HG03575 (cell line): ENCODE measurements around the gene TMEM106C.

ENCODE experiments used
- ATAC-seq: cut with Tn5 transposase; IDR thresholded peaks from one replicate; pipeline ENCODE4 v1.9.1; 2021; ENCODE audit not compliant: unreplicated experiment, insufficient number of reproducible peaks, low FRiP score; ENCODE audit errors: extremely low read depth

The TMEM106C gene

GRCh38 chr12:47977046-47977771, 13.8 kb downstream of the TMEM106C start:
- no peak for ATAC-seq

- no peak for ATAC-seq
These were observed 14.6 kb downstream of the TMEM106C start for GRCh38 chr12:47977772-47978597.

GRCh38 chr12:47978598-47978873, 15.1 kb downstream of the TMEM106C start:
- ATAC-seq = no peak

- ATAC-seq = no peak
These were observed 15.8 kb downstream of the TMEM106C start for GRCh38 chr12:47979166-47979565.

GRCh38 chr12:47979686-47980085, 16.3 kb downstream of the TMEM106C start:
- ATAC-seq = no peak

GRCh38 chr12:47980197-47980596, 16.8 kb downstream of the TMEM106C start:
- no peak for ATAC-seq

- ATAC-seq = no peak
These were observed 17.5 kb downstream of the TMEM106C start for GRCh38 chr12:47980779-47981495.

- no peak for ATAC-seq
These were observed 18.3 kb downstream of the TMEM106C start for GRCh38 chr12:47981496-47982260.

GRCh38 chr12:47982311-47982710, 18.9 kb downstream of the TMEM106C start:
- ATAC-seq = no peak

- no peak for ATAC-seq
These were observed 19.4 kb downstream of the TMEM106C start for GRCh38 chr12:47982770-47983169.

GRCh38 chr12:47983541-47984115, 20.2 kb downstream of the TMEM106C start:
- no peak for ATAC-seq

- no peak for ATAC-seq
These were observed 21.0 kb downstream of the TMEM106C start for GRCh38 chr12:47984331-47984801.

- ATAC-seq = no peak
These were observed 22.3 kb downstream of the TMEM106C start for GRCh38 chr12:47985596-47986290.

- ATAC-seq = no peak
These were observed 22.9 kb downstream of the TMEM106C start for GRCh38 chr12:47986291-47986660.

GRCh38 chr12:47986832-47987231, 23.4 kb downstream of the TMEM106C start:
- ATAC-seq = no peak

- ATAC-seq = no peak
These were observed 24.1 kb downstream of the TMEM106C start for GRCh38 chr12:47987411-47988072.

- ATAC-seq = no peak
These were observed 25.0 kb downstream of the TMEM106C start for GRCh38 chr12:47988073-47989022.
